B cell (primary cell): ENCODE measurements around the gene TCHHL1. TPM values are rescaled to one million over a fixed set of nuclear protein-coding genes. Genes with fewer than 3 reads are reported as not detected.

ENCODE experiments used
- ATAC-seq: fragments of 200-7000 bp; cut with Tn5 transposase; one replicate; pipeline ENCODE4 v1.10.0; 2021; ENCODE audit warnings: low read depth, mild to moderate bottlenecking, moderate number of reproducible peaks, moderate library complexity
- CTCF ChIA-PET: fragments of 350-600 bp; sonication (Branson Sonifier 250); formaldehyde crosslinking; loops from one replicate; lab custom pipeline; 2021; ENCODE audit warnings: antibody characterized with exemption, inconsistent platforms; lab: Charles Lee
- POLR2A ChIA-PET: fragments of 350-600 bp; sonication (Branson Sonifier 250); formaldehyde crosslinking; loops from one replicate; lab custom pipeline; 2021; ENCODE audit warnings: antibody characterized with exemption; lab: Charles Lee
- DNase-seq: peaks from one replicate; pipeline ENCODE4 v3.0.0; 2013
- H2AFZ ChIP-seq: 2 replicates; pipeline ENCODE4 v1.6.1; 2012; ENCODE audit warnings: mild to moderate bottlenecking, low read depth, low read length; ENCODE audit not compliant: insufficient read depth, poor library complexity, severe bottlenecking
- H3K27ac ChIP-seq, 2 donors: 1 replicate in 1 of 2; 2 replicates in 1 of 2; pipeline ENCODE4 v1.5.1; 2012 to 2013; ENCODE audit warnings: low read length in 2 of 2, mild to moderate bottlenecking in 2 of 2, moderate library complexity in 1 of 2
- H3K27me3 ChIP-seq, 4 experiments: fragments of 200-600 bp in 1 of 4; sonication (generic) in 1 of 4; replicated peaks in 1 of 4; 1 replicate in 2 of 4; 2 replicates in 2 of 4; pipeline versions ENCODE4 v1.6.1 to v1.7.0; 2013 to 2016; ENCODE audit warnings: low read length in 3 of 4, mild to moderate bottlenecking in 2 of 4, mixed read lengths in 1 of 4, moderate library complexity in 1 of 4; ENCODE audit not compliant: insufficient read depth in 4 of 4, control insufficient read depth in 3 of 4; ENCODE audit errors: control extremely low read depth in 1 of 4
- H3K36me3 ChIP-seq, 2 experiments: replicated peaks in 1 of 2; 1 replicate in 1 of 2; 2 replicates in 1 of 2; pipeline versions ENCODE4 v1.6.1 to v1.7.1; 2013; ENCODE audit warnings: low read length in 1 of 2; ENCODE audit not compliant: insufficient read depth in 2 of 2, control insufficient read depth in 1 of 2; ENCODE audit errors: control extremely low read depth in 1 of 2, extremely low read depth in 1 of 2
- H3K4me1 ChIP-seq, 2 donors: fragments of 200-600 bp in 1 of 2; sonication (generic) in 1 of 2; 1 replicate in 1 of 2; 2 replicates in 1 of 2; pipeline versions ENCODE4 v1.5.1 to v1.6.1; 2013 to 2017; ENCODE audit warnings: low read length in 2 of 2; ENCODE audit not compliant: control insufficient read depth in 2 of 2, insufficient read depth in 2 of 2
- H3K4me2 ChIP-seq: replicated peaks from 2 replicates; pipeline ENCODE3; 2012; ENCODE audit warnings: mild to moderate bottlenecking, low read depth, low read length; ENCODE audit not compliant: poor library complexity, severe bottlenecking
- H3K4me3 ChIP-seq, 5 experiments: fragments of 200-600 bp in 1 of 5; sonication (generic) in 1 of 5; 1 replicate in 3 of 5; 2 replicates in 2 of 5; pipeline versions ENCODE4 v1.5.1 to v1.7.0; 2011 to 2016; ENCODE audit warnings: low read length in 4 of 5, mild to moderate bottlenecking in 4 of 5, low read depth in 2 of 5, control low read depth in 1 of 5, moderate library complexity in 1 of 5; ENCODE audit not compliant: insufficient read depth in 1 of 5; ENCODE audit errors: control extremely low read depth in 1 of 5, extremely low read depth in 1 of 5
- H3K79me2 ChIP-seq: fragments of 200-600 bp; sonication (generic); one replicate; pipeline ENCODE4 v1.6.0; 2016; ENCODE audit warnings: low read length; ENCODE audit not compliant: control insufficient read depth, insufficient read depth
- H3K9ac ChIP-seq: fragments of 200-600 bp; sonication (generic); 2 replicates; pipeline ENCODE4 v1.6.1; 2017; ENCODE audit warnings: mild to moderate bottlenecking, low read length, moderate library complexity
- H3K9me3 ChIP-seq, 3 donors: one replicate each; pipeline versions ENCODE4 v1.6.1 to v1.7.1; 2013; ENCODE audit warnings: low read length in 2 of 3; ENCODE audit not compliant: control insufficient read depth in 2 of 3, insufficient read depth in 1 of 3; ENCODE audit errors: control extremely low read depth in 1 of 3
- H4K20me1 ChIP-seq: 2 replicates; pipeline ENCODE4 v1.6.0; 2012; ENCODE audit warnings: mild to moderate bottlenecking, low read length; ENCODE audit not compliant: insufficient read depth, control insufficient read depth, poor library complexity, severe bottlenecking
- H3K27ac Mint-ChIP-seq: one replicate; pipeline ENCODE4 v1.8.0; 2021; ENCODE audit warnings: mixed read lengths
- H3K27me3 Mint-ChIP-seq: one replicate; pipeline ENCODE4 v1.8.0; 2021; ENCODE audit warnings: mixed read lengths
- H3K4me1 Mint-ChIP-seq: one replicate; pipeline ENCODE4 v1.8.0; 2021; ENCODE audit warnings: mixed read lengths
- H3K4me3 Mint-ChIP-seq: one replicate; pipeline ENCODE4 v1.8.0; 2021; ENCODE audit warnings: mixed read lengths
- H3K9me3 Mint-ChIP-seq: one replicate; pipeline ENCODE4 v1.8.0; 2022; ENCODE audit warnings: mixed read lengths; ENCODE audit not compliant: insufficient read depth
- EZH2 ChIP-seq: IDR thresholded peaks from 2 replicates; pipeline ENCODE4 v1.6.1; 2012; ENCODE audit warnings: borderline replicate concordance, low read depth, mild to moderate bottlenecking, moderate library complexity, low read length; ENCODE audit not compliant: insufficient read depth, poor library complexity, severe bottlenecking
- WGBS: methylation state at CpG from one replicate; pipeline ENCODE4 v1.1.5; 2013; ENCODE audit warnings: missing lambda C conversion rate; ENCODE audit not compliant: insufficient coverage; 5-methylcytosine and 5-hydroxymethylcytosine counted together
- intact Hi-C: fragments of 100-400 bp; cut with micrococcal nuclease; formaldehyde crosslinking; loops from one replicate; pipeline ENCODE4 v1.10.0; 2022
- polyA plus RNA-seq: library from polyadenylated mRNA; depleted of rRNA; stranded (reverse); fragments of >200 nt; gene quantifications from 2 replicates; pipeline ENCODE4 v1.2.3, GENCODE V29; 2012
- total RNA-seq, 2 donors: library from RNA; stranded (reverse); fragments of 120-200 nt in 1 of 2; gene quantifications; 1 replicate in 1 of 2; 2 replicates in 1 of 2; pipeline versions ENCODE4 v1.2.3 to v1.2.4, GENCODE V29; 2013 to 2022
- TF ChIP-seq, protein P1 (sequence below): fragments of 200-600 bp; IDR thresholded peaks from one replicate; pipeline ENCODE4 v1.8.0; 2022; ENCODE audit warnings: antibody characterized with exemption, mild to moderate bottlenecking

TCHHL1 gene
- total and polyA plus RNA-seq, 2 donors (not counting 1 experiment from before 2014, with no cell fraction given): not detected

DNA sequence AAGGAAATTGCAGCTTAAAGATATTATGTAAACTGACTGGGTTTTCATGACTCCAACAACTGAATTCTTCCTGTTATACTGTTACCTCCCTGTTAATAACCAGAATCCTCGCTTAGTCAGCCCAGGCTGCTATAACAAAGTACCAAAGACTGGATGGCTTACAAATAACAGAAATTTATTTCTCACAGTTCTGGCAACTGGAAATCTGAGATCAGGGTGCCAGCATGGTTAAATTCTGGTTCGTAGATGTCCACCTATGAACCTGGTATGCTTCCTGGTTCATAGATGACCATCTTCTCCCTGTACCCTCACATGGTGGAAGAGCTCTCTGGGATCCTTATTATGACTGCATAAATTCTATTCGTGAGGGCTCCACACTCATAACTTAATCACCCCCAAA, 8.1 kb upstream of the TCHHL1 start:
- ChIA-PET CTCF (no interaction called here), POLR2A (no interaction called here)
- H3K27me3 ChIP-seq: peaks cover 0 to 25% (median 9%) of the 10 kb centered on the region in 4 experiments
- no peak overlapping the region for H3K4me2 ChIP-seq
- intact Hi-C loops: no loop called here
- 88% methylated on average over 1 of the region's 3 CpGs for WGBS
- H3K4me1 Mint-ChIP-seq: no peaks in the 10 kb centered on the region
- peaks cover 49% of the 10 kb centered on the region for H3K27me3 Mint-ChIP-seq
- H3K36me3 ChIP-seq: no peaks in the 10 kb centered on the region
- H3K79me2 ChIP-seq: no peaks in the 10 kb centered on the region
- no peak overlapping the region for H2AFZ ChIP-seq
- no peak overlapping the region for H3K4me3 ChIP-seq
- H3K9ac ChIP-seq: no peak overlapping the region
- peaks cover 3% of the 10 kb centered on the region for H3K9me3 Mint-ChIP-seq
- no peaks in the 10 kb centered on the region for H3K4me1 ChIP-seq
- no peak overlapping the region for H3K27ac Mint-ChIP-seq
- TF ChIP-seq, protein P1, sequence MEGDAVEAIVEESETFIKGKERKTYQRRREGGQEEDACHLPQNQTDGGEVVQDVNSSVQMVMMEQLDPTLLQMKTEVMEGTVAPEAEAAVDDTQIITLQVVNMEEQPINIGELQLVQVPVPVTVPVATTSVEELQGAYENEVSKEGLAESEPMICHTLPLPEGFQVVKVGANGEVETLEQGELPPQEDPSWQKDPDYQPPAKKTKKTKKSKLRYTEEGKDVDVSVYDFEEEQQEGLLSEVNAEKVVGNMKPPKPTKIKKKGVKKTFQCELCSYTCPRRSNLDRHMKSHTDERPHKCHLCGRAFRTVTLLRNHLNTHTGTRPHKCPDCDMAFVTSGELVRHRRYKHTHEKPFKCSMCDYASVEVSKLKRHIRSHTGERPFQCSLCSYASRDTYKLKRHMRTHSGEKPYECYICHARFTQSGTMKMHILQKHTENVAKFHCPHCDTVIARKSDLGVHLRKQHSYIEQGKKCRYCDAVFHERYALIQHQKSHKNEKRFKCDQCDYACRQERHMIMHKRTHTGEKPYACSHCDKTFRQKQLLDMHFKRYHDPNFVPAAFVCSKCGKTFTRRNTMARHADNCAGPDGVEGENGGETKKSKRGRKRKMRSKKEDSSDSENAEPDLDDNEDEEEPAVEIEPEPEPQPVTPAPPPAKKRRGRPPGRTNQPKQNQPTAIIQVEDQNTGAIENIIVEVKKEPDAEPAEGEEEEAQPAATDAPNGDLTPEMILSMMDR: no peak
- no peak for TF ChIP-seq EZH2
- no peak for ATAC-seq
- H3K9me3 ChIP-seq: peaks cover 0 to 7% (median 4%) of the 10 kb centered on the region in 3 donors
- H3K4me3 Mint-ChIP-seq: no peak overlapping the region
- no peaks in the 10 kb centered on the region for H4K20me1 ChIP-seq
- no peak for DNase-seq
- H3K27ac ChIP-seq: no peak overlapping the region

DNA sequence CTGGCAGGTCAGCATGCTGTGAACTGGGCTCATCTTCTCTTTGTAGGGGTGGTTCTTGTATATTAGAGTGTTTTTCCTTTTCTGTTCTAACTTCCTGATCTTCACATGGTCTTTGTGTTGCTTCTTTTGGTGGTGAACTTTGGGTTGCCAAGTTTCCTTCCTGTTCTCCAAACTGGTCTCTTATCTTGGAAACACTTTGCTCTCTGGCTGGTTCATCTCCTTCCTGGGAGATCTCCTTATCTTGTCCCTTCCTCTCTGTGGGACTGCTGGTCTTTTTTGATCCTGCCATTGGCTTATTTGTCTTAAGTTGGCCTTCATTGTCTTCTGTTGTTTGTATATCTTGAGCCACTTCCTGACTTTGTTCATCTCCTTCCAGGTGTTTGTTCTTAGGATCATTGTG, 2.1 kb downstream of the TCHHL1 start:
- no peaks in the 10 kb centered on the region for H3K36me3 ChIP-seq
- H2AFZ ChIP-seq: no peak overlapping the region
- no peaks in the 10 kb centered on the region for H3K4me1 ChIP-seq
- intact Hi-C loops: no loop called here
- DNase-seq (no peak), ATAC-seq (no peak)
- H3K27ac Mint-ChIP-seq: no peak overlapping the region
- H3K9me3 ChIP-seq: no peaks in the 10 kb centered on the region
- ChIA-PET CTCF (no interaction called here), POLR2A (no interaction called here)
- H3K79me2 ChIP-seq: no peaks in the 10 kb centered on the region
- H3K4me3 ChIP-seq: no peak overlapping the region
- TF ChIP-seq EZH2: no peak
- TF ChIP-seq, protein P1: no peak
- no peaks in the 10 kb centered on the region for H3K4me1 Mint-ChIP-seq
- H3K4me2 ChIP-seq: no peak overlapping the region
- H3K27me3 ChIP-seq: peaks cover 0 to 34% (median 9%) of the 10 kb centered on the region in 4 experiments
- peaks cover 27% of the 10 kb centered on the region for H3K27me3 Mint-ChIP-seq
- H3K9ac ChIP-seq: no peak overlapping the region
- no peak overlapping the region for H3K4me3 Mint-ChIP-seq
- H3K27ac ChIP-seq: no peak overlapping the region
- peaks cover 5% of the 10 kb centered on the region for H3K9me3 Mint-ChIP-seq
- H4K20me1 ChIP-seq: no peaks in the 10 kb centered on the region
